Limb (tissue), 2 donors: Measurements from ENCODE around the gene KLHL24.
A peak's percentile ranks its signal among the peaks of the same experiment; 100 is the strongest.
"Not testable (repeated sequence)": the region's sequence is repeated elsewhere in the genome, so short reads cannot be mapped to it uniquely, and the experiment has no call there.

Experiments
- DNase-seq, 2 donors: peaks; one replicate each; pipeline ENCODE4 v3.0.0-alpha.2; 2016; ENCODE audit errors: extremely low spot score in 2 of 2

The KLHL24 gene

DNA sequence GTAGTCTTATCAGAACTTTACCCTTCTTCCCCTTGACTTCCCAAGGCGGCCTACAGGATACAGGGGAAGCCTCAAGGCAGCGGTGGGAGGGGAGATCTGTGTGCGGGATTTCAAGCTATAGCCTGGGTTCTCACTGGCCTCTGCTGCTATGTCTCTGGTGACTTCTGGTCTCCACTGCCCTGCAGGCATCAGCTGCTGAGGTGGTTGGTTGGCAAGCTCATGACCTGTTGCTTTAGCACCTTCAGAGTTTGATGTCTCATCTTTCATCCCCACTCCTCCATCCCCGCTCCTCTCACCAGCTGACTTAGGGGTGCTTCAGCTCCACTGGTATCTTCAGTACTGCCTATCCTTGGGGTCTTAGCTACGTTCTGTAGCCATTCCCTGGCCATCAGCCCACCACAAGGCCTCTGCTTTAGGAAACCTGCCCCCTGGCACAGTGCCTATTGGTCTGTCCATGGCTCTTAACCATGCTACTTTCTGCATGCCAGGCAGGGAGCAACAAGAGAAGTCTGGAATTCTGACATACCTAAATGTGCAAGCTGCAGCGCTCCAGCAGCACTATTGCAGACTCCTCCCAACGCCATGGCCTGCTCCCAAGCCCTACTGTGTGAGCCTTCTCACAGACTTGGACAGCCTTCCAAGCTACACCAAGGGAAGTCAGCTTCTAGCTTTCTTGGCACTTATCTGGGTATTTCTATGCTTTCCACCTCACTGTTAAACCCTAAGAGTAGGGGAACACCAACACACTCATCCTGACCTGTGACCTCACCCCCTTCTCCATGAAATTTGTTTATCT lies 60.3 kb downstream of the KLHL24 start:
- DNase-seq, result no peak

- peak in 1 of 2 donors; percentile 24 for DNase-seq
These were observed 61.7 kb downstream of the KLHL24 start for GRCh38 chr3:183697123-183697609.

DNA sequence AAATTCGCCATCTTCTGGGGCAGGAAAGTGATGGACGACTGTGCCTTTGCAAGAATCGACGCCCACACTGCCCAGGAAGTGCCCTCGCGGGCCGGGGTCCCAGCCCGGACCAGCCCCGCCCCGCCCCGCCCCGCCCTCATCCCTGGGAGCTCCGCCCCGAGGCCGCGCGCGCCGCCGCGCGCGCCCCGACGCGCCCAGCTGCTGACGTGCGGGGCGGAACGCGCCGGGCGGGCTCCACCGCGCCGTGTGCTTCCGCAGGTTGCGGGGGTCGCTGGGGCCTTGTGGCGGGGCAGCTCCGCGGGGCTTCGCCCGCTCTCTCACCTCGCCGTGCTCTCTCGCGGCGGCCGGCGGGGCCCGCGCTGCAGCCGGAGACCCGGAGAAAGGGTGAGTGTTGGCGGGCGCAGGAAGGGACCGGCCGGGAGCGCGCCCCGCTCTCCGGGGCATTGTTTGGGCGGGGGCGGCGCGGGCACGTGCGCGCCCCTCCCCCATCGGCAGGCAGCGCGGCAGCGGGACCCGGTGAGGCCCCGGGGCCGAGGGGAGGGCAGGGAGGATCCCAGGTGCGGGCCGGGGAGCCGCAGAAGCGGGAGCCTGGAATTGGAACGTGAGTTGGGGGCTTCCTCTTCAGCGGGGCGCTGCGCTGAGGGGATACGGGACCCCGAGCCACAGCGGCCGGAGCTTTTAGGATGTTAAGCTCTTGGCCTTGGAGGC lies 62.3 kb downstream of the KLHL24 start, which contains the start of gene YEATS2:
TSS of gene YEATS2 (plus strand) at position 188 of the 708 bp plus-strand sequence. CDS start 17,366 bp downstream, outside the sequence.
- DNase-seq, result peak; percentile 72 to 90

DNA sequence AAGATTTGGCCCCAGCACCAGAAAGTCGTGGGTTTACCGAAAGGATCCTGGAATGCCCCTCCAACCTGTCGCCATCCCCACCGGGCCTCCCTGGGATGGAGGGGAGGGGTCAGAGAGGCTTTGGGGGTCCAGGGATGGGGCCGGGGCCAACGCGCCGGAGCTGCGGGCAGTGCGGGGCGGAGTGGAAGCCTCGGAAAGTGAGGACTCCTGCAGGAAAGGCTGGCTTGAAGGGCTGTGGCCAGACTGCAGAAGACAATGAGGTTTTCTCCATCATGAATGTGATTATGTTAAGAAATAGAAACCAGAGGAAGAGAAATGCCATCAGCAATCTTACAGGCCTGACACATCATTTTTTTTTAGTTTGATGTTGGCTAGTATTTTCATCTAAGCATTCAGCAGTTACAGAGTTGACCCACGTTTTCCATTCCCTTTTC lies 62.9 kb downstream of the KLHL24 start:
- no peak for DNase-seq

- DNase-seq, result peak in 1 of 2 donors; percentile 30
These were observed 63.3 kb downstream of the KLHL24 start for GRCh38 chr3:183698756-183699155.

DNA sequence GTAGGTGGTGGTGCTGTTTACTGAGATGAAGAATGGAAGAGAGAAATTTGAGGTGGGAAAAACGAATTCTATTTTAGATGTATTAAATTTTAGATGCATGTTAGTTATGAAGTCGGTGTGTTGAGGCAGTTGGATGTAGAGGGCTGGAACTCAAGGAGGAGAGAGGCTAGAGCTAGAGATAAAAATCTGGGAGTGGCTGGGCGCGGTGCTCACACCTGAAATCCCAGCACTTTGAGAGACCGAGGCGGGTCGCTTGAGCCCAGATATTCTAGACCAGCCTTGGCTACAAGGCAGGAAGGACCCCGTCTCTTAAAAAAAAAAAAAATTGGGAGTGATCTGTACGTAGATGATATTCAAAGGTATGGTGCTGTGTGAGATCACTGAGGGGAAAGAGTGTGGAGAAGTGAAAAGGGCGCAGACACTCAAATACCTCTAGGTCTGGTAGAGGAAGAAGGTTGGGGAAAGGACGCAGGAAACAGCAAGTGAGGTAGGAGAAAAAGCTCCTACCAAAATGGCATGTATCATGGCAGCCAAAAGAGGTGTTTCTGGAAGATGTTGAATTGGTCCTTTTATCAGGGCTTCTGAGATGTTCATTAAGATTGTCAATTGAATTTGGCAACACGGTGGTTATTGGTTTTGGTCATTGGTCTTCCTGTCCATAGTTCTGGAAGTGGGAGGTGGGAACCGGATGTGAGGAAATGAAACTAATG lies 64.0 kb downstream of the KLHL24 start:
- DNase-seq, result no peak

DNA sequence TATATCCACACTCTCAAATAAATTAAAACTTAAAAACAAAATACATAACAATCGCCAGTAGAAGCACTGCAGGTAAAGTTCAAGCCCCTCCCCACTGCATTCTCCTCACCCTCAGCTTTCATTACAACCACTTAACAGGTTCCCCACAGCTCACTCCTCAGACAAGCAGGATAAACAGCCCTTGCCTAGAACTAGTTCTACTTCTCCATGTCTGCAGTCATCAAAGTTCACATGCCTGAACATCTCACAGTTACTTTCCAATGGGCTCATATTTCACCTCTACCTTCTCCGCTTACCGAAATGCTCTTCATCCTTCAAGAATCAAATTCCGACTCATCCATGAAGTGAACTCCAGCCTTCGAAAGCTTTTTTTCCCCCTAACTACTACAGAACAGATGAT lies 66.3 kb downstream of the KLHL24 start:
- no peak for DNase-seq

DNA sequence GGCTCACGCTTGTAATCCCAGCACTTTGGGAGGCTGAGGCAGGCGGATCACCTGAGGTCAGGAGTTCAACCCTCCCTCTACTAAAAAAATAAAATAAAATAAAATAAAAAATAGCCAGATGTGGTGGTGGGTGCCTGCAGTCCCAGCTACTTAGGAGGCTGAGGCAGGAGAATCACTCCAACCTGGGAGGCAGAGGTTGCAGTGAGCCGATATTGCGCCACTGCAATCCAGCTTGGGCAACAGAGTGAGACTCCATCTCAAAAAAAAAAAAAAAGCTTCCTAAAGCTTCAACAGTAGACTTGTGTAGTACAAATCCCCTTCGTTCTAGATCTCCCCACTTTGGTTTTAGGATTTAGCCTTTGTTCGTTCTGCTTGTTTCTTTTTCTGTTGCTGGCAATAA lies 68.5 kb downstream of the KLHL24 start:
- DNase-seq, result not testable (repeated sequence)

- DNase-seq, result no peak
These were observed 74.8 kb downstream of the KLHL24 start for GRCh38 chr3:183710231-183710630.

DNA sequence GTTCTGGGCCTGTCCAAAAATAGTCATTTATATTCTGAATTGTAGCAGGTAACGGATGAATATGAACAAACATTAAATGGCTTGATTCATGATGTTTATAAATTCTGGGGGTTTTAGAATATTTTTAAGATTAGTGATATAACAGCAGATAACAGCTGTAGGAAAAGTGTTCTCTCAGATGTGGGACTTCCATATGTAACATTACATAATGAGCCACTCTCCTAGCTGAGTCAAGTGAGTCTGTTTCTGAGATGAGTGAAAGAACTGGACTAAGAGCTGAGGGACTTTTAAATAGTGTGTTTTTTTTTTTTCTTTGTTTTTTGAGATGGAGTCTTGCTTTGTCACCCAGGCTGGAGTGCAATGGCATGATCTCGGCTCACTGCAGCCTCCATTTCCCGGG lies 76.1 kb downstream of the KLHL24 start:
- no peak for DNase-seq

GRCh38 chr3:183714622-183715021 lies 79.2 kb downstream of the KLHL24 start:
- no peak for DNase-seq

DNA sequence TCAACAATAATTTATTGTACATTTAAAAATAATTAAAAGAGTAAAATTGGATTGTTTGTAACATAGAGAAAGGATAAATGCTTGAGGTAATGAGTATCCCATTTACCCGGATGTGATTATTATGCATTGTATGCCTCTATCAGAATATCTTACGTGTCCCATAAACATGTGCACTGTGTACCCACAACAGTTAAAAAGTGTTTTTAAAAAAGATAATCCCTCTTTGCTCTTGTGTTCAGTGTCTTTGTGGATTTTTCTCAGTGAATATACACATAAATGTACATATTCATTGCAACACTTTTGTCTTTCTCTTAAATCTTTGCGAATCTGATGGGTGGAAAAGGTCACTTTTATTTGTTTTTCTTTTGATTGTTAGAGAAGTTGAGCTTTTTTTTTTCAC lies 82.6 kb downstream of the KLHL24 start:
- DNase-seq, result no peak

GRCh38 chr3:183725387-183725786 lies 90.0 kb downstream of the KLHL24 start:
- no peak for DNase-seq

- no peak for DNase-seq
These were observed 92.8 kb downstream of the KLHL24 start for GRCh38 chr3:183728204-183728603.

DNA sequence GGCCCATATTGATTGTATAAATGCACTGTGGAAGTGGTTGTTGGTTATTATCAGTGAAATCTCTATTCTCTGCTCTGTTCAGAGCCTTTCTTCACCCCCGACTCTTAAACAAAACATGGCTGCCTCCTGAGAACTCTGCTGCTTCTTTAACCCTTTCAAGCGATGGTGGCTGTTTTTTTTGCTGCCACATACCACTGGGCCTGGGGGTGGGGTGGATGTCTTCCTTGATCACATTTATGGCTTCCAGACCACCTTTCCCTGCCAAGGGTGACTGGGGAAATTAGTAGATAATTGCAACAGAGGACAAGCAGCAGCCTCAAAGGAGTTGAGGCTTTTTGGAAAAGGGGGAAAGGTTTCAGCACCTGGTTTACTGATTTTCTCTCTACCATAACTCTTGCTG lies 94.9 kb downstream of the KLHL24 start:
- DNase-seq, result no peak

GRCh38 chr3:183731611-183732010 lies 96.2 kb downstream of the KLHL24 start:
- no peak for DNase-seq

DNA sequence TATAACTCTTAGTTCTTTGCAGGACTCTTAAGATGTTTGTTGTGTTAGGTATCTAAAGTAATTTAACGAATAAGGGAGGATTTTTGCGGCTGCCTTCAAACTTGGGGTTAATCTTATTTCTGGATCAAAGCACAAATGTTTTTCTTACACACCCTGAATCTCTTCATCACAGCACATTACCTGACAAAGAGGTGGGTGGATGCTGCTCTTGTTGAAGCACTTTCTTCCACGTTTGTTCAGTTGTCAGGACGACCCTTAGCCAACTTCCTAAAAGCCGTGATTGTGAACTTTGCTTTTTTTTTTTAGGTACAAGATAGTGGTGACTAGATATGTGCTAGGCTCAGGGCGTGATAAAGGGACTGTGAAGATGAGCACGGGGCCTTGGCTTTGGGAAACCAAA lies 98.1 kb downstream of the KLHL24 start:
- DNase-seq, result no peak
